Endothelial cell of umbilical vein (primary cell): Measurements from ENCODE around the gene NUBP1. TPM values are rescaled to one million over a fixed set of nuclear protein-coding genes. Genes with fewer than 3 reads are reported as not detected.
"Not testable (repeated sequence)": the region's sequence is repeated elsewhere in the genome, so short reads cannot be mapped to it uniquely, and the experiment has no call there.

Experiments used
- BruUV-seq: library from RNA; stranded (reverse); fragments of 400-500 nt; replicated peaks from 2 replicates; lab custom pipeline; 2021; lab: Mats Ljungman, UMichigan
- CTCF ChIA-PET: fragments of 300-600, 350-600 bp; sonication (Branson Sonifier 250); formaldehyde crosslinking; loops from one replicate; lab custom pipeline; 2021; ENCODE audit warnings: antibody characterized with exemption, inconsistent platforms; lab: Charles Lee
- POLR2A ChIA-PET: fragments of 300-600, 350-600 bp; sonication (Branson Sonifier 250); formaldehyde crosslinking; loops from one replicate; lab custom pipeline; 2021; ENCODE audit warnings: antibody characterized with exemption, inconsistent platforms; lab: Charles Lee
- DNase-seq: peaks from one replicate; pipeline ENCODE4 v3.0.0-alpha.2; 2011; ENCODE audit warnings: low read depth, low spot score
- FAIRE-seq: peaks from 2 replicates; lab custom pipeline; 2011; peaks lifted over from hg19 to GRCh38; lab: Jason Lieb, UNC
- H2AFZ ChIP-seq: 2 replicates; pipeline ENCODE4 v1.6.0; 2012; ENCODE audit warnings: low read depth, low read length, control low read depth, inconsistent platforms
- H3K27ac ChIP-seq: 2 replicates; pipeline ENCODE4 v1.5.1; 2011; ENCODE audit warnings: low read depth, mild to moderate bottlenecking, control low read depth, low read length, moderate library complexity; ENCODE audit not compliant: insufficient read depth
- H3K27me3 ChIP-seq, 2 experiments: 2 replicates each; pipeline versions ENCODE4 v1.6.0 to v1.6.1; 2011; ENCODE audit warnings: low read length in 2 of 2, mixed read lengths in 1 of 2; ENCODE audit not compliant: control insufficient read depth in 2 of 2, insufficient read depth in 2 of 2
- H3K36me3 ChIP-seq, 2 experiments: 2 replicates in 1 of 2; 3 replicates in 1 of 2; pipeline ENCODE4 v1.5.1; 2011; ENCODE audit warnings: low read length in 2 of 2, mild to moderate bottlenecking in 1 of 2, moderate library complexity in 1 of 2; ENCODE audit not compliant: control insufficient read depth in 2 of 2, insufficient read depth in 2 of 2; ENCODE audit errors: extremely low read depth in 1 of 2
- H3K4me1 ChIP-seq: 3 replicates; pipeline ENCODE4 v1.5.1; 2011; ENCODE audit warnings: mild to moderate bottlenecking, low read length; ENCODE audit not compliant: control insufficient read depth, insufficient read depth; ENCODE audit errors: extremely low read depth
- H3K4me2 ChIP-seq: 2 replicates; pipeline ENCODE4 v1.6.1; 2011; ENCODE audit warnings: low read length, control low read depth, mixed read lengths; ENCODE audit not compliant: insufficient read depth
- H3K4me3 ChIP-seq, 3 experiments: fragments of 200-600 bp in 1 of 3; sonication (generic), shearing (Covaris generic) in 1 of 3; replicated peaks in 1 of 3; 2 replicates each; pipeline ENCODE4 v1.5.1; 2011 to 2016; ENCODE audit warnings: control low read depth in 3 of 3, low read length in 3 of 3, mild to moderate bottlenecking in 2 of 3, inconsistent platforms in 1 of 3, low read depth in 1 of 3, moderate library complexity in 1 of 3; ENCODE audit not compliant: insufficient read depth in 1 of 3
- H3K79me2 ChIP-seq: 2 replicates; pipeline ENCODE4 v1.6.0; 2012; ENCODE audit warnings: low read length, inconsistent platforms; ENCODE audit not compliant: control insufficient read depth, insufficient read depth
- H3K9ac ChIP-seq: replicated peaks from 2 replicates; pipeline ENCODE3; 2011; ENCODE audit warnings: low read length, control low read depth; ENCODE audit not compliant: insufficient read depth; ENCODE audit errors: extremely low read depth
- H3K9me1 ChIP-seq: replicated peaks from 3 replicates; pipeline ENCODE4 v1.6.0; 2011; ENCODE audit warnings: mild to moderate bottlenecking, low read length; ENCODE audit not compliant: control insufficient read depth, insufficient read depth; ENCODE audit errors: extremely low read depth
- H3K9me3 ChIP-seq: replicated peaks from 2 replicates; pipeline ENCODE4 v1.5.1; 2012; ENCODE audit warnings: low read length, inconsistent platforms; ENCODE audit not compliant: control insufficient read depth, insufficient read depth
- H4K20me1 ChIP-seq: replicated peaks from 2 replicates; pipeline ENCODE3; 2011; ENCODE audit warnings: mild to moderate bottlenecking, low read length; ENCODE audit not compliant: control insufficient read depth, insufficient read depth; ENCODE audit errors: extremely low read depth
- CTCF ChIP-seq, 2 donors: IDR thresholded peaks; 1 replicate in 1 of 2; 2 replicates in 1 of 2; pipeline ENCODE4 v1.5.1; 2011; ENCODE audit warnings: low read length in 2 of 2, mild to moderate bottlenecking in 2 of 2, moderate library complexity in 2 of 2, control low read depth in 1 of 2, inconsistent platforms in 1 of 2, low read depth in 1 of 2; ENCODE audit not compliant: insufficient read depth in 1 of 2; ENCODE audit errors: extremely low read depth in 1 of 2
- EZH2 ChIP-seq: IDR thresholded peaks from 2 replicates; pipeline ENCODE4 v1.6.1; 2012; ENCODE audit warnings: borderline replicate concordance, low read depth, mild to moderate bottlenecking, moderate library complexity, low read length, inconsistent platforms; ENCODE audit not compliant: severe bottlenecking
- FOS ChIP-seq: IDR thresholded peaks from 2 replicates; pipeline ENCODE4 v1.6.1; 2011; ENCODE audit warnings: mild to moderate bottlenecking, low read length, moderate library complexity, borderline replicate concordance; ENCODE audit not compliant: insufficient read depth
- GATA2 ChIP-seq: IDR thresholded peaks from 2 replicates; pipeline ENCODE4 v1.7.0; 2011; ENCODE audit warnings: low read depth, mild to moderate bottlenecking, moderate library complexity, mixed read lengths, low read length; ENCODE audit not compliant: insufficient read length, insufficient read depth
- JUN ChIP-seq: IDR thresholded peaks from 2 replicates; pipeline ENCODE4 v1.6.1; 2011; ENCODE audit warnings: borderline replicate concordance, low read depth; ENCODE audit not compliant: insufficient read length, insufficient read depth
- POLR2AphosphoS5 ChIP-seq: IDR thresholded peaks from 2 replicates; pipeline ENCODE4 v1.6.1; 2012; ENCODE audit warnings: low read depth, mild to moderate bottlenecking, control low read depth, low read length, moderate library complexity; ENCODE audit not compliant: insufficient read depth
- dilution Hi-C: fragments of 300-500 bp; cut with MboI; formaldehyde crosslinking; loops from one replicate; pipeline ENCODE4 v1.15.0; 2019; ENCODE audit warnings: low sequenced_read_pairs; ENCODE audit not compliant: extremely low pct_ligation_motif_present
- intact Hi-C: fragments of 100-400 bp; cut with micrococcal nuclease; formaldehyde crosslinking; loops from one replicate; pipeline ENCODE4 v1.10.0; 2022
- polyA plus RNA-seq, 4 experiments: library from polyadenylated mRNA; depleted of rRNA in 3 of 4; stranded (reverse) in 3 of 4; unstranded in 1 of 4; fragments of >200 nt; gene quantifications; 2 replicates each; pipeline versions ENCODE4 v1.2.1 to v1.2.3, GENCODE V29; 2011 to 2012; ENCODE audit warnings: missing spikeins in 1 of 4
- total RNA-seq: library from RNA; stranded (reverse); gene quantifications from 2 replicates; pipeline ENCODE4 v1.2.3, GENCODE V29; 2021

NUBP1 gene
- total and polyA plus RNA-seq, 2 donors (not counting 3 experiments of a cell fraction or from before 2014, with no cell fraction given) = 23.6 to 30.8 TPM

- BruUV-seq = no TSS peak
- dilution Hi-C loops (no loop called here), intact Hi-C loops (loop anchor here (5.0 kb wide), 2 partner anchors 86 to 354 kb away; partner anchors contain the start of gene ATF7IP2)
- no peak for DNase-seq
- Histone ChIP-seq H2AFZ (no peak overlapping the region), H3K36me3 (no peaks in the 10 kb centered on the region), H3K27me3 (no peaks in the 10 kb centered on the region), H3K4me2 (no peak overlapping the region), H3K4me1 (peaks cover 14% of the 10 kb centered on the region), H3K9me1 (no peaks in the 10 kb centered on the region), H3K9ac (no peak overlapping the region), H3K27ac (no peak overlapping the region), H4K20me1 (no peaks in the 10 kb centered on the region), H3K9me3 (no peaks in the 10 kb centered on the region), H3K4me3 (no peak overlapping the region), H3K79me2 (no peaks in the 10 kb centered on the region)
- POLR2A ChIA-PET = no interaction called here
- CTCF ChIA-PET = interaction anchor here (1.4 to 5.3 kb wide), 3 partner anchors 178 to 232 kb away, joined by 3 to 29 read pairs (median 12); no protein-coding TSS in a partner anchor
- FAIRE-seq = no peak
- TF ChIP-seq POLR2AphosphoS5 (no peak), EZH2 (no peak), GATA2 (no peak), FOS (no peak), CTCF (IDR thresholded peaks at IDR 0.05; ENCODE audit: extremely low read depth in 1 of 2, insufficient read depth in 1 of 2, low read depth in 1 of 2, low read length in 2 of 2) (no peak), JUN (no peak)
Observed at GRCh38 chr16:10740845-10741208, 2.8 kb upstream of the NUBP1 start.

DNA sequence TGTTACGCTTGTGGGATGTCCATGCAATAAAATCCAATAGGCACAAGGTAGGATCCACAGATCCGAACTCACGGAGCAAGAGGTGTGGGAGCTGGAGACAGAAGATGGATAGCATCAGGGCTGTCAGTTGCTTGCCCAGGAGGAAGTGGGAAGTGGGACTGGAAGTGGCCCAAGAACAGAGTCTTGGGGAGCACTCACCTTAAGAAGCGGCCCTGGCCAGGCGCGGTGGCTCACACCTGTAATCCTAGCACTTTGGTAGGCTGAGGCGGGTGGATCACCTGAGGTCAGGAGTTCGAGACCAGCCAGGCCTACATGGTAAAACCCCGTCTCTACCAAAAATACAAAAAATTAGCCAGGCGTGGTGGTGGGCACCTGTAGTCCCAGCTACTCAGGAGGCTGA lies 2.4 kb upstream of the NUBP1 start:
- H2AFZ ChIP-seq, H3K4me2 ChIP-seq, FAIRE-seq, H3K79me2 ChIP-seq, dilution Hi-C loops, DNase-seq, H3K36me3 ChIP-seq, H3K27me3 ChIP-seq, H3K9me3 ChIP-seq, H3K27ac ChIP-seq, POLR2A ChIA-PET, BruUV-seq, H3K9me1 ChIP-seq, H3K9ac ChIP-seq, H3K4me3 ChIP-seq, H4K20me1 ChIP-seq: not testable (repeated sequence)
- CTCF ChIA-PET = interaction anchor here (2.0 kb wide), 1 partner anchor 226 kb away, joined by 12 read pairs; no protein-coding TSS in a partner anchor
- intact Hi-C loops = loop anchor here (5.0 kb wide), 2 partner anchors 86 to 354 kb away; partner anchors contain the start of gene ATF7IP2
- peaks cover 14% of the 10 kb centered on the region for H3K4me1 ChIP-seq
